Measurements from ENCODE around the gene ACSS2. TPM values are rescaled to one million over a fixed set of nuclear protein-coding genes. Genes with fewer than 3 reads are reported as not detected.

The ACSS2 gene
- total RNA-seq, 4 donors from 2014 or later = 54.3 to 98.1 (median 71.5) TPM

DNA sequence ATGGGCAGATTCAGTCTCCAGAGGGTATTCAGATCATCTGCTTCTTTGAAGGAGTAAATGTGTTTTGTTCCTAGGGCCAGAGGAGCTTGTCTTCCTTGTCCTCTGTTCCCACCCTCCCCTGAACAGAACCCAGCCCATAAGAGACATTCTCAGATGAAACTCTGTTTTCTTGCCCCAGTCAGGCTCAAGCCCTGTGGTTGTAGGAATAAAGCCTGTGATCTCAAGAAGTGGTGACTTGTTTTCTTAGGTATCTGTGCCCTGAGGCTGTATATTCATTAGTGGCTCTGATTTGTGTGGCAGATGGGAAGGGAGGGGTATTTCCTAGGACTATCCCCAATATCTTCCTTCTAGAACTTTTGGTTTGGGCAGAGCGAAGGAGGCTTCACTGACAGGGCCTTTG is 51.3 kb downstream of the ACSS2 start:
- TF ChIP-seq, protein P1, sequence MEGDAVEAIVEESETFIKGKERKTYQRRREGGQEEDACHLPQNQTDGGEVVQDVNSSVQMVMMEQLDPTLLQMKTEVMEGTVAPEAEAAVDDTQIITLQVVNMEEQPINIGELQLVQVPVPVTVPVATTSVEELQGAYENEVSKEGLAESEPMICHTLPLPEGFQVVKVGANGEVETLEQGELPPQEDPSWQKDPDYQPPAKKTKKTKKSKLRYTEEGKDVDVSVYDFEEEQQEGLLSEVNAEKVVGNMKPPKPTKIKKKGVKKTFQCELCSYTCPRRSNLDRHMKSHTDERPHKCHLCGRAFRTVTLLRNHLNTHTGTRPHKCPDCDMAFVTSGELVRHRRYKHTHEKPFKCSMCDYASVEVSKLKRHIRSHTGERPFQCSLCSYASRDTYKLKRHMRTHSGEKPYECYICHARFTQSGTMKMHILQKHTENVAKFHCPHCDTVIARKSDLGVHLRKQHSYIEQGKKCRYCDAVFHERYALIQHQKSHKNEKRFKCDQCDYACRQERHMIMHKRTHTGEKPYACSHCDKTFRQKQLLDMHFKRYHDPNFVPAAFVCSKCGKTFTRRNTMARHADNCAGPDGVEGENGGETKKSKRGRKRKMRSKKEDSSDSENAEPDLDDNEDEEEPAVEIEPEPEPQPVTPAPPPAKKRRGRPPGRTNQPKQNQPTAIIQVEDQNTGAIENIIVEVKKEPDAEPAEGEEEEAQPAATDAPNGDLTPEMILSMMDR (IDR thresholded peaks at IDR 0.05) = no peak
- no peak for TF ChIP-seq POLR2A (IDR thresholded peaks at IDR 0.05)
- WGBS, 2 donors = 47 to 71% methylated on average over 1 of the region's 1 CpG
- no peak for DNase-seq (ENCODE audit: low spot score in 2 of 2)
- no peak overlapping the region for H3K4me3 ChIP-seq (ENCODE audit: low read depth, poor library complexity, severe bottlenecking)
- intact Hi-C loops (cut with DNase I; ENCODE audit: low total_unique reads) = no loop called here

DNA sequence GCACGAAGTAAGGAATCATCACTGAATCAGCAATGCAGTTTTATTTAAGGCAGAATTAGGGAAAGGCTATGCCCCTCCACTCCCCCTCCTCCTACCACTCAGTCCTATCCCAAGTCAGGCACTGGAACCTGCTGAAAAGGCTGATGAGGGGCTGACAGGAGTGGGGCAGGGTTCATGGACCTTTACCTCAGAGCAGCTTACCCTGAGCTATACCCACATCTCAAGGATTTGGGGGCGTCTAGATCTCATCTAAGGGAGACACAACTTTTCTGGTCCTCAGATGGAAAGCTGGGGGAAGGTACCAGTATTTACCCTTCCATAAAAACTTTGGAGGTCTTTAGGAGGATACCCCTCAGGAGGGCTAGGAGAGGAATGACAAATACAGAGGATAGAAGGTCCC is 52.0 kb downstream of the ACSS2 start:
- WGBS, 2 donors = 92 to 93% methylated on average over 2 of the region's 2 CpGs
- no peak overlapping the region for H3K4me3 ChIP-seq (ENCODE audit: low read depth, poor library complexity, severe bottlenecking)
- intact Hi-C loops (cut with DNase I; ENCODE audit: low total_unique reads) = no loop called here
- no peak for TF ChIP-seq POLR2A (IDR thresholded peaks at IDR 0.05)
- TF ChIP-seq, protein P1 (IDR thresholded peaks at IDR 0.05) = no peak
- no peak for DNase-seq (ENCODE audit: low spot score in 2 of 2)

DNA sequence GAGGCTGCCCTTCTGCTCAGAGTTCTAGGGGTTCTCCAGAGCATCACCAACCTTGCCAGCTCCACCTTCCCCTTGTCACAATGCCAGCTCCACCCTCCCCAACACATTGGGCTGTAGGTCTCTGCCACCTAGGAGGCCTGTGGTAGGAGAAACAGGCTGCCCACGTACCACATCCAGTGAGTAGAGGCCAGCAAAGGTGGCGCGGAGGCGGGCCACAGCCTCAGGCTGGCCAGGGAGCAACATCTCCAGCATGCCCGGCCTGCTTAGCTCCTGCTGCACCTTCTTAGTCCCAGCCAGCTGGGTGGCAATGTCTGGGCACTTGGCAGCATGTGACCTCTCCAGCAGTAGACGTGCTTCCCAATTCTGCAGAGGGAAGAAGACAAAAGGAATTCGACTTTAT is 55.4 kb downstream of the ACSS2 start:
- H3K4me3 ChIP-seq (ENCODE audit: low read depth, poor library complexity, severe bottlenecking) = no peak overlapping the region
- no peak for TF ChIP-seq POLR2A (IDR thresholded peaks at IDR 0.05)
- TF ChIP-seq, protein P1 (IDR thresholded peaks at IDR 0.05) = no peak
- no peak for DNase-seq (ENCODE audit: low spot score in 2 of 2)
- WGBS, 2 donors = 94 to 95% methylated on average over 7 of the region's 7 CpGs
- intact Hi-C loops (cut with DNase I; ENCODE audit: low total_unique reads) = no loop called here

DNA sequence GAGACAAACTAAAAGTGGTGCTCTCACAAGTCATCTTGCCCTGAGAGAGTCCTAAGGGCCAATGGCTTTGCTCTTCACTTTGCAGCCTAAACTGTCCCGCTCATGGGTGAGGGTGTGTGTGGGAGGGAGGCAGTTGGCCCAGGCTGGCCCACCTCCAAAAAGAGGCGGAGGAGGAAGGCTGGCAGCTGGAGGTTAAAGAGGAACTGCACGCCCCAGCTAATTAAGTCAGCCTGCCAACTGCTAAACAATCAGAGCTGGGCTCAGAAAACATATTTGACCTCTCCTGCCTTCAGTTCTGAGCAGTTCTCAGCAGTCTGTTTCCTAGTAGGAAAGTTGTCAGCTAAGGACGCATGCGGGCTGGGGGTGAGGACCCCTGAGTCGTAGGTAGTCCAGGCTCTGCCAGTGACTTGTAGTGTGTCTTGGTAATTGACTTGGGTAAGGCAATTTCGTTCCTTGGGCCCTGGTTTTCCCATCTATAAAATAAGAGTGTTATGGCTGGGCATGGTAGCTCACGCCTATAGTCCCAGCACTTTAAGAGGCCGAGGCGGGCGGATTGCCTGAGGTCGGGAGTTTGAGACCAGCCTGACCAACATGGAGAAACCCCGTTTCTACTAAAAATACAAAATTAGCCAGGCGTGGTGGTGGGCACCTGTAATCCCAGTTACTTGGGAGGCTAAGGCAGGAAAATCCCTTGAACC is 62.2 kb downstream of the ACSS2 start:
- 61% methylated on average over 14 of the region's 14 CpGs for WGBS, 2 donors
- DNase-seq (ENCODE audit: low spot score in 2 of 2) = peak in 1 of 2 donors; percentile 46
- intact Hi-C loops (cut with DNase I; ENCODE audit: low total_unique reads) = no loop called here
- H3K4me3 ChIP-seq (ENCODE audit: low read depth, poor library complexity, severe bottlenecking) = no peak overlapping the region
- no peak for TF ChIP-seq POLR2A (IDR thresholded peaks at IDR 0.05)
- TF ChIP-seq, protein P1 (IDR thresholded peaks at IDR 0.05) = no peak

DNA sequence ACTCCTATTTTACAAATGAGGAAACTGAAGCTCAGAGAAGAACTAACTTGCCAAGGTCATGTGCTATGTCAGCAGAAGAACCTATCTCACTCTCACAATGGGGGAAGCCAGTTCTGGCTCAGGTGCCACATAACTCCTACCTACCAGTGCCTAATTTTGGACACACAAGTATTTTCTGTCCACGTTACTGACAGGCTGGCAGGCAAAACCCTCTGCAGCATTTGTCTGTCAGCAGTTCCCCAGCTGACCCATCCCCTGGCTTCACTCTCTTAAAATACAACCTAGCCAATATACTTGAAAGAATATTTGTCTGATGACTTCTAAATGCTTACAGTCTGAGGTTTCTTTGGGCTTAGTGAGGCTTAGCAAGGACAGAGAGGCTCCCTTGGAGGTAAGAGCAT is 63.7 kb downstream of the ACSS2 start:
- no peak for DNase-seq (ENCODE audit: low spot score in 2 of 2)
- no peak for TF ChIP-seq POLR2A (IDR thresholded peaks at IDR 0.05)
- TF ChIP-seq, protein P1 (IDR thresholded peaks at IDR 0.05) = no peak
- intact Hi-C loops (cut with DNase I; ENCODE audit: low total_unique reads) = no loop called here
- 74 to 91% methylated on average over 1 of the region's 1 CpG for WGBS, 2 donors
- H3K4me3 ChIP-seq (ENCODE audit: low read depth, poor library complexity, severe bottlenecking) = no peak overlapping the region

DNA sequence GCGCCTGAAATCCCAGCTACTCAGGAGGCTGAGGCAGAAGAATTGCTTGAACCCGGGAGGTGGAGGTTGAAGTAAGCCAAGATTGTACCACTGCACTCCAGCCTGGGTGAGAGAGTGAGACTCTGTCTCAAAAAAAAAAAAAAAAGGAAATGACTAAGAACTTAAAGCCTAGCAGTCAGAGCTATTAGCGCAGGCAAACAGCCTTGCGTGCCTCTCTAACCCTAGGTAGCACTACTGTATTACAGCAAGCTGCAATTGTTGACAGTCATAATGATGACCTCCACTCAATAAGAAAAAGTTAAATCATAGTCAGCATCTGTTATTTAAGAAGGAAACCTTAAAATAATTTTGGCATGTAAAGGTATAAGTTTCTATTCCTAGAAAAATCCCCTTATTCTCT is 64.8 kb downstream of the ACSS2 start:
- no peak overlapping the region for H3K4me3 ChIP-seq (ENCODE audit: low read depth, poor library complexity, severe bottlenecking)
- intact Hi-C loops (cut with DNase I; ENCODE audit: low total_unique reads) = no loop called here
- no peak for DNase-seq (ENCODE audit: low spot score in 2 of 2)
- 83 to 90% methylated on average over 4 of the region's 4 CpGs for WGBS, 2 donors
- TF ChIP-seq, protein P1 (IDR thresholded peaks at IDR 0.05) = no peak

Measured in lower leg skin (tissue), 4 donors.